Muscle of back (tissue), 11 donors: Measurements from ENCODE around the gene TECTA. TPM values are rescaled to one million over a fixed set of nuclear protein-coding genes. Genes with fewer than 3 reads are reported as not detected.
A peak's percentile ranks its signal among the peaks of the same experiment; 100 is the strongest.
"Not testable (repeated sequence)": the region's sequence is repeated elsewhere in the genome, so short reads cannot be mapped to it uniquely, and the experiment has no call there.

Source experiments
- DNase-seq, 3 donors: peaks; one replicate each; pipeline versions ENCODE4 v3.0.0 to v3.0.0-alpha.2; 2013
- polyA plus RNA-seq, 10 donors: library from polyadenylated mRNA; unstranded; fragments of 120-200 nt; gene quantifications; one replicate each; pipeline ENCODE4 v1.2.1, GENCODE V29; 2013; ENCODE audit not compliant: insufficient read length in 10 of 10

Gene TECTA
- polyA plus RNA-seq, 10 donors, result 0.90 to 2.3 (median 1.5) TPM

DNA sequence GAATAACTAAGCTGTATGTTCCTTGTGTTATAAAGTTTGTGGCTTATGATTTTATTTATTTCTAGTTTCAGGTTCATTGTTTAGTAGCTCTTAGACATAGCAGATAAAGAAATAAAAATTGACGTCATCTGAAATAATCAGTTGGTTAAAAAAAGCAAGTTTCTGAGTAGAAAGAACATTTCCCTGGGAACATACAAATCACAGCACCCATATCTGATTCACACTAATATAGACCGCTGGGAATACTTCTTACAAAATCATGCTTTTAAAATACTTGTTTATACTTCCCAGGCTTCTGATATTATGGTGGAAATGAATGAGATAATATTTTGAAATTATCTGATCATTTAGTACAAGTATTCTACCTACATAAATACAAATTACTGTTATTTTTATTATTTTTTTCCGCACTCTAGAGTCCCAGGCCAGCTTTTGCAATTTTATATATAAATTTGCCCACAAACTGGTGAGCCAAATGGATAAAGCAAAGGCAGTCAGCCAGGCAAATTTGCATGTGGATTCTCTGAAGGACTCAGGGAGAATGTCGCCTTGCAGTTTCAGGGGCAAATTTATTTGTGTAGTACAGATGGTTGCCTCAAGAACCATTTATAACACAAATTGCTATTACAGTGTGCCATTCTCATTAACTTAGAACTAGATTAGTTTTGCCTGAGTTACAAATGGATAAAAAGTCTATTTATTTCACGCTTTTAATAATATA lies 128.6 kb downstream of the TECTA start:
- DNase-seq, result no peak

DNA sequence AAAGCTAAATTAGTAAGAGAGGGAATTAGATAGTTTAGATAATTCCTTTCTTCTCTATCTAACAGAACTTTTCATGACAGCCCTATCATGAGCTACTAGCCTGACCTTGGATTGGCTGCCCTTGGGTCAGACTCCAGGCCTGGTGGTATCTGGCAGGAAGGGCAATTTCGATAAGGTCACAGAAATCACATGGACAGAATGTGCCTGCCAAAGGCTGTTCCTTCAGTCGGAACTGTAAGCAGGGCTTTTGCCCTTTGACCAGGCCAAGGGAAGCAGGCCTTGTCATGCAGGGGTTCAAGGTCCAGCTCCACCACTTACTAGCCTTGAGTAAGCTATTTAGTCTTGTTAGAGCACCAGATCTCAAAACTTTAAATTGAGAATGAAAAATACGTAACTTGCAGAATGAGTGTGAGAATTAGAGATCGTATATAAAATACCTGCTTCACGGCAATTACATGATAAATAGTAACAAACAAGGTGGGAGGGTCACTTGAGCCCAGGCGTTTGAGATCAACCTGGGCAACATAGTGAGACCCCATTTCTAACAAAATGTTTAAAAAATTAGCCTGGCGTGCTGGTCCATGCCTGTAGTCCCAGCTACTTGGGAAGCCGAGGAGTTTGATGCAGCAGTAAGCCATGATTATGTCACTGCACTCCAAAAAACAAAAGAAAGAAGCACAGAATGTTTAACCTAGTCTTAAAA lies 130.7 kb downstream of the TECTA start:
- no peak for DNase-seq

DNA sequence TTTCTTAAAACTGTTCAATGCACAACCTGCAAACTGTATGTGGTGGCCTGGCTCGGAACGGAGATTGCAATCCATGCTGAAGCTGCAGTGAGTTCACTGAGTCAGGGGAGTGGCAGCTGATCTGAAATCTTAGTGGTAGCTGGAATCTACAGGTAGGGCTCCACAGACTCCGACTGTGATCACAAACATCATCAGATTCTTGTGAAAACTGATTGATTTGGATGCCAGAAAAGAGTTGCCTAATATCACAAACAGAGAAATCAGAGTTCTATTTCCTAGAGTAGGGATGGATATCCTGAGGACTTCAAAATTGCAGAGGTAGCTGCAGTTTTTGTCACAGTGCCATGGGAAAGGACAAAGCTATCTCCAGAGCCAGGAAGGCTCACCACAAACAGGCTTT lies 134.0 kb downstream of the TECTA start:
- DNase-seq, result no peak

DNA sequence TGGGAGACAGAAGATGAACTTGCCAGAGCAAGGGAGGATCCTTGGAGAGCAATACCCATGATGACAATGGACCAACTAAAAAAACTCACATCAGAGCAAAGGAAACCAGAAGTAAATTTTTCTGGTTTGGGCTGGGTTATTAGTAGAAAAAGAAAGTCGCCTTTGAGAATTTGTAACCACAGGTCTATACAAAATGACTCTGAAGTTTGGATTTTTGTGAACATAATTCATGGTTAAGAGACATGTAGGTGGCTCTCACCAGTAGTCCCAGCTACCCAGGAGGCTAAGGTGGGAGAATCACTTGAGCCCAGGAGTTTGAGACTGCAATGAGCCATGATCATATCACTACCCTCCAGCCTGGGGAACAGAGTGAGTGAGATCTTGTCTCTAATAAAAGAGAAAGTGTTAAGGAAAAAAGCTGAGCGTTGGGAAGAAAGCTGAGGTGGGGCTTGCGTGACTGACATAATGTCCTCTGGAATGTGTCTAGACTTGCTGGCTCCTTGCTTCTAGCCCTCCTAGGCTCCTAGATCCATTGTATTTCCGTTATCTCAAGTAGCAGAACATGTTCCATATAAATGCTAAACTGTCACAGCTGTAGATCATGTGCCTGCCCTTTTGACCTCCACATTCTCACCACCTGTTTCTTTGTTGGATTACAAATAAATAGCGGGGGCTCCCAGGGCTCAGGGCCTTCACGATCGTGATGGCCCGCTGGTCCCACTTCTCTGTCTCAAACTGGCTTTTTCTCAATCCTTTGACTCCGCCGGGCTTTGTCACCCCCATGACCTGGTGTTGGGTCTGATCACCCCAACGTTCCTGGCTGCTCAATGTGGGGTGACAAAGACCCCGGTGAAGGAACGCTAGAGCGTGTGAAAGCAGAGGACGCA lies 135.3 kb downstream of the TECTA start:
- peak in 1 of 3 donors; percentile 39 for DNase-seq

DNA sequence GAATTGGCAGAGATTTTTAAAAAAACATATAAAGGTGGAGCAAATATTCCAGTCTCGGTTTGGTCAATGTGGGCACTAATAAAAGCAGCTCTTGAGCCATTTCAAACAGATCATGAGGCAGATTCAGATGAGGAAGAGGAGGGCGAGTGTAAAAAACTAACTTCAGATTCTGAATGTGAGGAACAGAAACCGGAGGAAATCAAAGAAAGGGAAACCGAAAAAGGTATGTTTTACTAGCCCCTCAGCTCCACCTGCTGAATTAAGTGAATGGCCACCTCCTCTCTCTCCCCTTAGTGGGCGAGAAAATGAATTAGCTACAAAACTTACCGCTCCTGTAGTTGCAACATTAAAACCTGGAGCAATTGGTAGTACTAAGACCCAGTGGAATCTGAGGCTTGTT lies 136.2 kb downstream of the TECTA start:
- not testable (repeated sequence) for DNase-seq

DNA sequence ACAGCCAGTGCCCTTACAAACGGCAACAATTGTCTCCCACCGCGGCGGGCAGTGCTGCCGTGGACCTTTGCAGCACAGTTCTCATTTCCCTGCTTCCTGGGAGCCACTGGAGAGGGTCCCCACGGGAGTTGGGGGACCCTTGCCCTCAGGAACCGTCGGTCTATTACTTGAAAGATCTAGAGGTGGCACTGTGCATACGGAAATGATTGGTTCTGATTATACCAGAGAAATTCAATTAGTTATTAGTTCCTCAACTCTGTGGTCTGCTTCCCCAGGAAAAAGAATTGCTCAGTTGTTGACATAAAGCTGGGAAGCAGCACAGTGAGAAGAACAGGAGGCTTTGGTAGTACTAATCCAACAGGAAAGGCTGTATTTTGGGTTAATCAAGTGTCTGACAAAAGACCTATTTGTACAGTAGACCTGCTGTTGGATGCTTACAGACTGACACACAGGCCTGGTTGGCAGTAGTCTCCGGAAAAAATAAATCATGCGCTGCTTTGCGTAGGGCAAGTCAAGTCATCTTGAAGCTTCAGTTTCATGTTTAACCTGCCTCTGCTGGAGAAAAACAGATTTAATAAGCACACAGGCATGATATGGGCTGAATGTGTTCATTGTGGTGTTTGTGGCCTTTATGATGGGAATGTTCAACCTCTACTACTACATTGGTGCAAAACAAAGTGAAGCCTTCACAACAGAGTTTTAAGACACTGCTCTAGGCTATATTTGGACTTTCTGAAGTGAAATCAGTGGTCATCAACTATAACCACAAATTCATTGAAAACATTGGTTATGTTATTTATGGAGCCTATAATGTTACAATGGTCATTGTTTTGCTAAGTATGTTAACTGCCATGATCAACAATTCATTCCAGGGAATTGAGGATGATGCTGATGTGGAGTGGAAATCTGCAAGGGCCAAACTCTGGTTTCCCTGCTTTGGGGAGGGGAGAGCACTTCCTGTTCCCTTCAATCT lies 136.9 kb downstream of the TECTA start:
- peak in 2 of 3 donors; percentile 36 to 74 for DNase-seq

DNA sequence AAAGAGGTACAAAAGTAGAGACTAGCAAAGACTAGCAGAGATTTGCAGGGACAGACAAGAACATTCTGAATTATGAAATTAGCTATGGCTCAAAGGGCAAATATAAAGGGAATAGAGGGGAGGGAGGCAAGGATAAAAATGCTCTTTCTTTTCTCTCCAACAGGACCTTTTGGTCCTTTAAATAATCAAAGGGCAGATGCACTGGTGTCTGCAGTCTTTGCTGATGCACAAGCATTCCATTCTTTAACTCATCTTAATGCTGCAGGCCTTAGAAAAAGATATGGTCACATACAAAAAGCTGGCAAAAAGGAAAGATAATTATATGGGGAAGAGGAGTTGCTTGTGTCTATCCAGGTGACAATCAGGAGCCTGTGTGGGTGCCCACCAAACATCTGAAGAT lies 137.9 kb downstream of the TECTA start:
- no peak for DNase-seq

DNA sequence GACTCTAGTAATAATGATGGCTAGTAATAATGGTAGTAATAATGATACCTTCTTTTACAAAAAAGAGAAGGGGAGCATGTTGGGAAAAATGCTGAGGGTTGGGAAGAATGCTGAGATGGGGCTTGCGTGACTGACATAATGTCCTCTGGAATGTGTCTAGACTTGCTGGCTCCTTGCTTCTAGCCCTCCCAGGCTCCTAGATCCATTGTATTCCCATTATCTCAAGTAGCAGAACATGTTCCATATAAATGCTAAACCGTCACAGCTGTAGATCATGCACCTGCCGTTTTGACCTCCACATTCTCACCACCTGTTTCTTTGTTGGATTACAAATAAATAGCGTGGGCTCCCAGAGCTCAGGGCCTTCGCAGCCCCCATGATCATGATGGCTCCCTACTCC lies 139.0 kb downstream of the TECTA start:
- peak in 1 of 3 donors; percentile 22 for DNase-seq

DNA sequence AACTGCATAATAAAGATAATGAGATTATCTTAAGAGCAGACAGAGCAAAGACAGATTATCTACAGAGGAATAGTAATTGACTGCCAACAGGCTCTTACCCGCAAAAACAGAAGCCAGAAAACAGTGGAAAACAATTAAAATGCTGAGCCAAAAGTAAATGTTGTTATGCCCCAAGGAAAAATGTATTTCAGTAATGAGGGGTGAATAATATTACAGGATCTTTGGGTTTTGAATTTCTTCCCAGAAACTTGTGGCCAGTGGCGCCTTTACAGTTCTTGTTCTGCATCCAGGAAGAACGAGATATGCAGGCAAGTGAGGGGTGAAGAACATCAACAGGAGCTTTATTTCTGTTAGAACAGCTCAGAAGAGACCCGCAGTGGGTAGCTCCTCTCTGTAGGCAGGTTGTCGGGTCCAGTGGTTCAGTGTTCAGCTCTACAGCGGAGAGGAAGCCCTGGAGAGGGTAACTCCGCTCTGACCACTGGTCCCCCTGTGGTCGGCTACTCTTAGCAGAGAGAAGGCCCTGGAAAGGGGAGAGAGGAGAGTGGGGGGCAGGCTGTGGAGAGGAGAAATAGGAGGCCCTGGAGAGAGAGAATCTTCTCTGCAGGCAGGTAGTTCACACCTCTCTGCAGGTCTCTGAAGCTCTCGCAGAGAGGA lies 139.7 kb downstream of the TECTA start:
- peak in 1 of 3 donors; percentile 30 for DNase-seq

Other genes with a start within 250 kb of the TECTA start
- gene TBCEL, start 77.1 kb upstream of the TECTA start, polyA plus RNA-seq, result 10 to 100 TPM; 11.8 to 19.4 (median 14.5) TPM
- 10 to 100 TPM; 25.0 to 48.9 (median 34.6) TPM for gene SC5D, start 191.5 kb downstream of the TECTA start, polyA plus RNA-seq